Suprapubic skin (tissue), 4 donors: Measurements from ENCODE around the gene AMN. TPM values are rescaled to one million over a fixed set of nuclear protein-coding genes. Genes with fewer than 3 reads are reported as not detected.

Source experiments
- DNase-seq, 2 donors: peaks; one replicate each; pipeline ENCODE4 v3.0.0-alpha.2; 2019; ENCODE audit warnings: low spot score in 2 of 2
- H3K27ac ChIP-seq: fragments of 200-600 bp; sonication (generic); one replicate; pipeline ENCODE4 v1.5.1; 2019
- H3K27me3 ChIP-seq: fragments of 200-600 bp; sonication (generic); one replicate; pipeline ENCODE4 v1.5.1; 2019
- H3K36me3 ChIP-seq: fragments of 200-600 bp; sonication (generic); one replicate; pipeline ENCODE4 v1.5.1; 2019
- H3K4me1 ChIP-seq: fragments of 200-600 bp; sonication (generic); one replicate; pipeline ENCODE4 v1.5.1; 2019
- H3K4me3 ChIP-seq: fragments of 200-600 bp; sonication (generic); one replicate; pipeline ENCODE4 v1.5.1; 2019; ENCODE audit warnings: mild to moderate bottlenecking
- H3K9me3 ChIP-seq: fragments of 200-600 bp; sonication (generic); one replicate; pipeline ENCODE4 v1.5.1; 2019
- CTCF ChIP-seq, 2 donors: fragments of 200-600 bp in 1 of 2; fragments of 450-650 bp in 1 of 2; sonication (generic) in 1 of 2; IDR thresholded peaks; one replicate each; pipeline ENCODE4 v1.5.1; 2016 to 2019; ENCODE audit warnings: antibody characterized with exemption in 2 of 2, mild to moderate bottlenecking in 1 of 2, moderate library complexity in 1 of 2
- EP300 ChIP-seq: sonication (generic); formaldehyde crosslinking; IDR thresholded peaks from one replicate; pipeline ENCODE4 v1.6.1; 2017; ENCODE audit warnings: antibody characterized with exemption
- POLR2A ChIP-seq, 2 donors: fragments of 450-650 bp; IDR thresholded peaks; one replicate each; pipeline ENCODE4 v1.6.1; 2017; ENCODE audit warnings: antibody characterized with exemption in 2 of 2, mild to moderate bottlenecking in 2 of 2, moderate library complexity in 2 of 2
- POLR2AphosphoS5 ChIP-seq, 3 donors: sonication (generic); formaldehyde crosslinking; IDR thresholded peaks; one replicate each; pipeline ENCODE4 v1.6.1; 2017; ENCODE audit warnings: antibody characterized with exemption in 3 of 3
- WGBS: methylation state at CpG from one replicate; pipeline ENCODE4 v1.1.5; 2018; 5-methylcytosine and 5-hydroxymethylcytosine counted together
- total RNA-seq, 4 donors: library from RNA; depleted of rRNA; stranded (reverse); fragments of >200 nt; gene quantifications; one replicate each; pipeline ENCODE4 v1.1.0, GENCODE V29; 2016

The AMN gene
- total RNA-seq, 4 donors from 2014 or later: 10.6 to 11.8 (median 11.1) TPM

- TF ChIP-seq POLR2A (IDR thresholded peaks at IDR 0.05) (no peak), EP300 (no peak), CTCF (IDR thresholded peaks at IDR 0.05) (no peak), POLR2AphosphoS5 (IDR thresholded peaks at IDR 0.05) (no peak)
- H3K9me3 ChIP-seq: no peaks in the 10 kb centered on the region
- H3K27ac ChIP-seq: no peak overlapping the region
- H3K4me3 ChIP-seq: no peak overlapping the region
- no peak for DNase-seq
- H3K27me3 ChIP-seq: no peaks in the 10 kb centered on the region
- no peaks in the 10 kb centered on the region for H3K4me1 ChIP-seq
- 86% methylated on average over 39 of the region's 39 CpGs for WGBS
- peaks cover 43% of the 10 kb centered on the region for H3K36me3 ChIP-seq
Measured at GRCh38 chr14:102900631-102901571, 21.6 kb upstream of the AMN start.

GRCh38 chr14:102901633-102902032 lies 20.8 kb upstream of the AMN start:
- H3K36me3 ChIP-seq: peaks cover 42% of the 10 kb centered on the region

GRCh38 chr14:102902086-102902485 lies 20.4 kb upstream of the AMN start:
- Histone ChIP-seq H3K36me3 (peaks cover 47% of the 10 kb centered on the region), H3K9me3 (no peaks in the 10 kb centered on the region), H3K27me3 (no peaks in the 10 kb centered on the region), H3K27ac (no peak overlapping the region), H3K4me3 (no peak overlapping the region), H3K4me1 (no peaks in the 10 kb centered on the region)
- 75% methylated on average over 2 of the region's 7 CpGs for WGBS
- no peak for DNase-seq
- no peak for TF ChIP-seq CTCF (IDR thresholded peaks at IDR 0.05)
- TF ChIP-seq POLR2A (IDR thresholded peaks at IDR 0.05): no peak
- TF ChIP-seq POLR2AphosphoS5 (IDR thresholded peaks at IDR 0.05): no peak
- TF ChIP-seq EP300: no peak

More at GRCh38 chr14:102901633-102902032, 20.8 kb upstream of the AMN start:
- WGBS: 92% methylated on average over 4 of the region's 4 CpGs
- DNase-seq: no peak
- no peak overlapping the region for H3K27ac ChIP-seq
- no peak overlapping the region for H3K4me3 ChIP-seq
- no peaks in the 10 kb centered on the region for H3K4me1 ChIP-seq
- H3K9me3 ChIP-seq: no peaks in the 10 kb centered on the region
- TF ChIP-seq POLR2AphosphoS5 (IDR thresholded peaks at IDR 0.05): no peak
- no peak for TF ChIP-seq CTCF (IDR thresholded peaks at IDR 0.05)
- TF ChIP-seq POLR2A (IDR thresholded peaks at IDR 0.05): no peak
- TF ChIP-seq EP300: no peak
- H3K27me3 ChIP-seq: no peaks in the 10 kb centered on the region

- no peaks in the 10 kb centered on the region for H3K9me3 ChIP-seq
- TF ChIP-seq EP300 (no peak), POLR2AphosphoS5 (IDR thresholded peaks at IDR 0.05) (no peak), CTCF (IDR thresholded peaks at IDR 0.05) (no peak), POLR2A (IDR thresholded peaks at IDR 0.05) (no peak)
- no peaks in the 10 kb centered on the region for H3K27me3 ChIP-seq
- H3K36me3 ChIP-seq: peaks cover 46% of the 10 kb centered on the region
- DNase-seq: no peak
- H3K4me3 ChIP-seq: no peak overlapping the region
- H3K27ac ChIP-seq: no peak overlapping the region
- no peaks in the 10 kb centered on the region for H3K4me1 ChIP-seq
- 89% methylated on average over 8 of the region's 12 CpGs for WGBS
Measured at GRCh38 chr14:102902523-102903247, 19.8 kb upstream of the AMN start.
